ENCODE results near the gene TAS1R1.
A peak's percentile ranks its signal among the peaks of the same experiment; 100 is the strongest.

The TAS1R1 gene

DNA sequence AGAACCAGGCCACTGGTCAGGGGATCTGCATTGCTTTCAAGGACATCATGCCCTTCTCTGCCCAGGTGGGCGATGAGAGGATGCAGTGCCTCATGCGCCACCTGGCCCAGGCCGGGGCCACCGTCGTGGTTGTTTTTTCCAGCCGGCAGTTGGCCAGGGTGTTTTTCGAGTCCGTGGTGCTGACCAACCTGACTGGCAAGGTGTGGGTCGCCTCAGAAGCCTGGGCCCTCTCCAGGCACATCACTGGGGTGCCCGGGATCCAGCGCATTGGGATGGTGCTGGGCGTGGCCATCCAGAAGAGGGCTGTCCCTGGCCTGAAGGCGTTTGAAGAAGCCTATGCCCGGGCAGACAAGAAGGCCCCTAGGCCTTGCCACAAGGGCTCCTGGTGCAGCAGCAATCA lies 19.7 kb downstream of the TAS1R1 start:
- DNase-seq: no peak

DNA sequence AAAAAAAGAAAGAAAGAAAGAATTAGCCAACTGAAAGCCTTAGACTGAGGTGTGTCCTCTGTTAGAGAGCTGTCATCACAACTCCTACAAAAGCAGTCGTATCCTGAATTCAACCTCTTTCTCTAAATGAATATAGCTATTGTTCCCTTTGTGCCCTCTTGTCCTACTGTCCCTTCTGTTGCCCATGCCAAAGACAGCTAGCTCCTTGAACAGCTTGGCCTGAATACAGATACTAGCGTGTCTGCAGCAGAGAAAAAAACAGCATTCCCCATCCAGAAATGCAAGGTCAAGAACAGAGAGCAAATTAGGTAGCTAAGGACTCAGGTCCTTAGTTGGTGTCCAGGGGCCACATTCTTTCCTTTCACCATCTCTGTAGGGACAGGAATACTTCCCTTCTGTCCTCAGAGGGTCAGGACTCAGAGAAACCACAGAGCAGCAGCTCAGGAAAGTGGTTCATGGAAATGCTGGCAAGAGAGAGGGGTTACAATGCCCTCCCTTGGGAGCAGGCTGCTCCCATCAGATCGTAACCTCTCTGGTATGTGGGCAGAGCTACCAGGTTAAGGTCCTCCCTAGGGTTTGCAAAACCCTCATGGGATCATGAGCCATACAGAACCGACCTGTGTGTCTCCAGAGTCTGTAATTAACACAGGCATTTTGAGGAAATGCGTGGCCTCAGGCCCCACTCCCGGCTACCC lies 22.9 kb downstream of the TAS1R1 start:
- DNase-seq: no peak

DNA sequence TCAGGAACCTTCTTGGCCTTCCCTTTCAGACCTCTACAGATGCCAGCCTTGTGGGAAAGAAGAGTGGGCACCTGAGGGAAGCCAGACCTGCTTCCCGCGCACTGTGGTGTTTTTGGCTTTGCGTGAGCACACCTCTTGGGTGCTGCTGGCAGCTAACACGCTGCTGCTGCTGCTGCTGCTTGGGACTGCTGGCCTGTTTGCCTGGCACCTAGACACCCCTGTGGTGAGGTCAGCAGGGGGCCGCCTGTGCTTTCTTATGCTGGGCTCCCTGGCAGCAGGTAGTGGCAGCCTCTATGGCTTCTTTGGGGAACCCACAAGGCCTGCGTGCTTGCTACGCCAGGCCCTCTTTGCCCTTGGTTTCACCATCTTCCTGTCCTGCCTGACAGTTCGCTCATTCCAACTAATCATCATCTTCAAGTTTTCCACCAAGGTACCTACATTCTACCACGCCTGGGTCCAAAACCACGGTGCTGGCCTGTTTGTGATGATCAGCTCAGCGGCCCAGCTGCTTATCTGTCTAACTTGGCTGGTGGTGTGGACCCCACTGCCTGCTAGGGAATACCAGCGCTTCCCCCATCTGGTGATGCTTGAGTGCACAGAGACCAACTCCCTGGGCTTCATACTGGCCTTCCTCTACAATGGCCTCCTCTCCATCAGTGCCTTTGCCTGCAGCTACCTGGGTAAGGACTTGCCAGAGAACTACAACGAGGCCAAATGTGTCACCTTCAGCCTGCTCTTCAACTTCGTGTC lies 23.7 kb downstream of the TAS1R1 start:
- no peak for DNase-seq

DNA sequence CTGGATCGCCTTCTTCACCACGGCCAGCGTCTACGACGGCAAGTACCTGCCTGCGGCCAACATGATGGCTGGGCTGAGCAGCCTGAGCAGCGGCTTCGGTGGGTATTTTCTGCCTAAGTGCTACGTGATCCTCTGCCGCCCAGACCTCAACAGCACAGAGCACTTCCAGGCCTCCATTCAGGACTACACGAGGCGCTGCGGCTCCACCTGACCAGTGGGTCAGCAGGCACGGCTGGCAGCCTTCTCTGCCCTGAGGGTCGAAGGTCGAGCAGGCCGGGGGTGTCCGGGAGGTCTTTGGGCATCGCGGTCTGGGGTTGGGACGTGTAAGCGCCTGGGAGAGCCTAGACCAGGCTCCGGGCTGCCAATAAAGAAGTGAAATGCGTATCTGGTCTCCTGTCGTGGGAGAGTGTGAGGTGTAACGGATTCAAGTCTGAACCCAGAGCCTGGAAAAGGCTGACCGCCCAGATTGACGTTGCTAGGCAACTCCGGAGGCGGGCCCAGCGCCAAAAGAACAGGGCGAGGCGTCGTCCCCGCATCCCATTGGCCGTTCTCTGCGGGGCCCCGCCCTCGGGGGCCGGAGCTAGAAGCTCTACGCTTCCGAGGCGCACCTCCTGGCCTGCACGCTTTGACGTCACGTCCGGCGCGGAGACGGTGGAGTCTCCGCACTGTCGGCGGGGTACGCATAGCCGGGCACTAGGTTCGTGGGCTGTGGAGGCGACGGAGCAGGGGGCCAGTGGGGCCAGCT lies 24.4 kb downstream of the TAS1R1 start, which contains the start of gene ZBTB48:
Gene ZBTB48 (plus strand): TSS at position 621 of the 745 bp plus-strand sequence. CDS start 616 bp downstream, outside the sequence.
- peak; percentile 92 to 96 (median 94) for DNase-seq

DNA sequence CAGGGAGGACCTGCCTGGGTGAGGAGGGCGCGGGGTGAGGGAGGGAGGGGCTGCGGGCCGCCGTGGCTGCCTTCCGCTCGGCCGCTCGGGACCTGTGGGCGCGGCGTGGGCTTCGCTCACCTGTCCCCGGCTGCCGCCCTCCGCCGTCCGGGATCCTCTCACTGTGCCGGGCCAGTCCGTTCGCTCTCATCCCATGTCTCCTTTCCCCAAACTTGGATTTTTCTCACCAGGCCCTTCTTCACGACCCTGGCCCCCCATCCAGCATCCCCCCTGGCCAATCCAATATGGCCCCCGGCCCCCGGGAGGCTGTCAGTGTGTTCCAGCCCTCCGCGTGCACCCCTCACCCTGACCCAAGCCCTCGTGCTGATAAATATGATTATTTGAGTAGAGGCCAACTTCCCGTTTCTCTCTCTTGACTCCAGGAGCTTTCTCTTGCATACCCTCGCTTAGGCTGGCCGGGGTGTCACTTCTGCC lies 25.0 kb downstream of the TAS1R1 start:
- DNase-seq: peak in 1 of 4 experiments; percentile 14

DNA sequence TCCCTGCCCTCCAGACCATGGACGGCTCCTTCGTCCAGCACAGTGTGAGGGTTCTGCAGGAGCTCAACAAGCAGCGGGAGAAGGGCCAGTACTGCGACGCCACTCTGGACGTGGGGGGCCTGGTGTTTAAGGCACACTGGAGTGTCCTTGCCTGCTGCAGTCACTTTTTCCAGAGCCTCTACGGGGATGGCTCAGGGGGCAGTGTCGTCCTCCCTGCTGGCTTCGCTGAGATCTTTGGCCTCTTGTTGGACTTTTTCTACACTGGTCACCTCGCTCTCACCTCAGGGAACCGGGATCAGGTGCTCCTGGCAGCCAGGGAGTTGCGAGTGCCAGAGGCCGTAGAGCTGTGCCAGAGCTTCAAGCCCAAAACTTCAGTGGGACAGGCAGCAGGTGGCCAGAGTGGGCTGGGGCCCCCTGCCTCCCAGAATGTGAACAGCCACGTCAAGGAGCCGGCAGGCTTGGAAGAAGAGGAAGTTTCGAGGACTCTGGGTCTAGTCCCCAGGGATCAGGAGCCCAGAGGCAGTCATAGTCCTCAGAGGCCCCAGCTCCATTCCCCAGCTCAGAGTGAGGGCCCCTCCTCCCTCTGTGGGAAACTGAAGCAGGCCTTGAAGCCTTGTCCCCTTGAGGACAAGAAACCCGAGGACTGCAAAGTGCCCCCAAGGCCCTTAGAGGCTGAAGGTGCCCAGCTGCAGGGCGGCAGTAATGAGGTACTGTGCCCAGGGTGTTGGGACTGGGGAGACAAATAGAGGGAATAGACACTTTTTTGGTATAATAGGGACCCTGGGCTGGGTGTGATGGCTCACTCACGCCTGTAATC lies 25.7 kb downstream of the TAS1R1 start:
- DNase-seq: no peak

DNA sequence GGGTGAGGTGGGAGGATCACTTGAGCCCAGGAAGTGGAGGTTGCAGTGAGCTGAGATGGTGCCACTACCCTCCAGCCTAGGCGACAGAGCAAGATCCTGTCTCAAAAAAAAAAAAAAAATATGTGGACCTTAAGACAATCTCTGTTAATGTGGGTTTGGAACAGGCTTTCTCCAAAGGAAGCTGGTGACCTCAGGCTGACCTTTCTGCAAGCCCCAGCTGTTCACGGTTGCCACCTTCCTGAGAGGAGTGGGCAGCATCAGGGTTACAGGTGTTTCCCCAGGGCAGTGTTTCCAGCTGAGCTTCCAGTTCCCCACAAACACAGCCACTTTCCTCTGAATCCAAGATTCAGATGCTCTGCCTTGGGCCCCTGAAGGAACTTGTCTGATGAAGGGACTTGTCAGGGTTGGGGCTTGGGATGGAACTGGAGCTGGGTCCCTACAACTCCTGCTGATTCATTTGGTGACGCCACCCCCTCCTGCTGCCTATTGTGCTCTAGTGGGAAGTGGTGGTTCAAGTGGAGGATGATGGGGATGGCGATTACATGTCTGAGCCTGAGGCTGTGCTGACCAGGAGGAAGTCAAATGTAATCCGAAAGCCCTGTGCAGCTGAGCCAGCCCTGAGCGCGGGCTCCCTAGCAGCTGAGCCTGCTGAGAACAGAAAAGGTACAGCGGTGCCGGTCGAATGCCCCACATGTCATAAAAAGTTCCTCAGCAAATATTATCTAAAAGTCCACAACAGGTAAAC lies 26.6 kb downstream of the TAS1R1 start:
- DNase-seq: no peak

DNA sequence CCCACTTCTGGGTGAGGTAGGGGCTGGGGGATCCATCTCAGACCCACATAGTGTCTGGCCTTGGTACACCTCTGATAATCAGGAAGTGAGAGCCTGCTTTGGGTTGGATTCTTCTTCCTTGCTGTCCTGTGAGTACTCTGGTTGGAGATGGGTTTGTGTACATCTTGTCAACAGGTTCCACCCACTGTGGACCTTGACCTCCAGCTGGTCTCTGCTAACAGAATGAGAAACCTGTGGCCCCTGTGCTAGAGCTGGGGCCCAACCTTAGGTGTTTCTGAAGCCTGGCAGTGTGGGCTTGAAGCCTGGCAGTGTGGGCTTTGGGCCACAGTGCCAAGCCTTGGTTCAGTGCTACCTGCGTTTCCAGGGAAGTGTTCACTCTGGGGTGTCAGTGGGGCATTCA lies 27.3 kb downstream of the TAS1R1 start:
- no peak for DNase-seq

DNA sequence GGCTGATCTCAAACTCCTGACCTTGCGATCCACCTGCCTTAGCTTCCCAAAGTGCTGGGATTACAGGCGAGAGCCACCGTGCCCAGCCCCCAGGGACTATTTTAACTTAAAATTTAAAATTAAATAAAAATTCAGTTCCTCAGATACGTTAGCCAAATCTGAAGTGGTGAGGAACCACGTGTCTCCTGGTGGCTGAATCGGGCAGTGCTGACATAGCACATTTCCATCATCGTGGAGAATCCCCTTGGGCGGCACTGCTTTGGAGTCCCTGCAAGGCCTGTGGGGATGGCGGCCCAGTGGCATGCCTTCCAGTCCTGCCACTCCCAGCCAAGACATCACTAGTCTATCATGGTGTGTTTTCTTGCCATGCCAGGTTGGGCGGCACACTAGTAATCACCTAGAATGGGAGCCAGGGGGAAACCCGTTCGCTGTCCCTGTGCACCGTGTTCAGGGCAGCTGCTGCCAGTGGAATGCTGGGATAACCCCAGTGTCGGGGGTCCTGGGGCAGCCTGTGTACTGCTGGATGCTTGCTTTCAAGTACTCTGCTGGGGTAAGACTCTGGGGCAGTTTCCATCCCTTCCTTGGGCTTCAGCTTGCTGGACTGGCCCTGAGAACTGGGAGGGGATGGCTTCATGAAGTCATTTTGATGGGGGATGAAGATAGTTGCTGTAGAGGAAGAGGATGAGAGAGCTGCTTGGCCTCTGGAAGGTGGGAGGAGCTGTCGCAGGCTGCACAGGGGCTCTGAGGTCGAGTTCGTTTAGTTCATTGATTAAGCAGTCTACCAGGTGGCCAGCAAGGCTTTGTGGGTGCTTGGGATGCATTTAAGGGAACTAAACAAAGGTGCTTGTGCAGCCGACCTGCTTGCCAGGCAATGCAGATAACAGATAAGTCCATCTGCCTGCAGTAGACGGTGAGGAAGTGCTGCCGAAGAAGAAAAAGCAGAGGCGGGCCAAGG lies 29.3 kb downstream of the TAS1R1 start:
- no peak for DNase-seq

DNA sequence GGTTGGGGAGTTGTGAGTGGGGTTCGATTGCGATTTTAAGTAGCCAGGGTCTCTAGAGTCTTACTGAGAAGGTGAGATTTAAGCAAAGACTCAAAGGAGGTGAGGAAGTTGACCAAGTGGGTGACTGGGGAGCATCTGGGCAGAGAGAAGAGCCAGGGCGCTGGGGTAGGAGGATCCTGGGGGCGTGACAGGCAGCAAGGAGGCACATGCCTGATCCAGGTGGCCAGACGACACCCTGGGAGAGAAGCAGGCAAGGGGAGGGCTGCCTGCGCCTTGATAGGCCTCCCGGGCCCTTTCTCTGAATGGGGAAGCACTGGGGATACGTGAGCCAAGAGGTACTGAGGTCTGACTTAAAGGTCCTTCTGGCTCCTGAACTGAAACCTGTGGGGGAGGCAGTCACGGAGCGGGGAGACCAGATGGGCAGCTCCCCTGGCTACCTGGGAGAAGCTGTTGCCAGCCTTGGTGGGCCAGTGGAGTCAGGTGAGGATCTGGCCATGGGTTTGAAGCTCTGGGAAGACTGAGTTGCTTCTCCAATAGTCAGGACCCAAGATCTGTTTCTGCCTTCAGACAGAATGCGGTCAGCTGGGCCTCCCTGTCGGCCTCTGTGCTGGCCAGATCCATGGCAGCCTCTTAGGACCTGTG lies 30.1 kb downstream of the TAS1R1 start:
- no peak for DNase-seq

DNA sequence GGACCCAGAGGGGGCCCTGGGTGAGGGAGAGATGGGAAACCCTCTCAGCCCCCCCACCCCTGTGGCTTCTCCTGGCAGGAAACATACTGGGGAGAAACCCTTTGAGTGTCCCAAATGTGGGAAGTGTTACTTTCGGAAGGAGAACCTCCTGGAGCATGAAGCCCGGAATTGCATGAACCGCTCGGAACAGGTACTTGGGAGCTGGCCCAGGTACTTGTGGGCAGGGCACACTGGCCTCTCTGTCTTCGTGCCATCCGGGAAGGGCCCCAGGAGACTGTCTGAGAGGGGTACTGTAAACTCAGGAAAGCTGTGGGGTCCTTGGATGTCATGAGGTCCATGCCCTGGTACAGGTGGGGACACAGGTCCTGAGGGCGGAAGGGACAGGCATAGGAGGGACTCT lies 30.7 kb downstream of the TAS1R1 start:
- no peak for DNase-seq

DNA sequence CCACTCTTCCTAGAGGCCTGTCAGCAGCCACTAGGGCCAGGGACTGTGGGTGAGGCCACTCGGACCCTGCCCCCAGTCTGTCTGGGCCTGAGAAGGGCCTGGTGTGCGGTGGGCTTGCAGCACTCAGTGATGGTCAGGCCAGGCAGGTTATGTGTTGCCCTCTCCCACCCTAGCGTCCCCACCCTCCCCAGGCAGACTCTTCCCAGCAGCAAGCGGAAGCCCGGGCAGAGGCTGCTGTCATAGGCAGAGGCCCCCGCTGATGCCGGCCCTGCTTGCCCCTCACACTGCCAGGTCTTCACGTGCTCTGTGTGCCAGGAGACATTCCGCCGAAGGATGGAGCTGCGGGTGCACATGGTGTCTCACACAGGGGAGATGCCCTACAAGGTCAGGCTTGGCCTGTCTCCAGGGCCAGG lies 31.3 kb downstream of the TAS1R1 start:
- DNase-seq: no peak

DNA sequence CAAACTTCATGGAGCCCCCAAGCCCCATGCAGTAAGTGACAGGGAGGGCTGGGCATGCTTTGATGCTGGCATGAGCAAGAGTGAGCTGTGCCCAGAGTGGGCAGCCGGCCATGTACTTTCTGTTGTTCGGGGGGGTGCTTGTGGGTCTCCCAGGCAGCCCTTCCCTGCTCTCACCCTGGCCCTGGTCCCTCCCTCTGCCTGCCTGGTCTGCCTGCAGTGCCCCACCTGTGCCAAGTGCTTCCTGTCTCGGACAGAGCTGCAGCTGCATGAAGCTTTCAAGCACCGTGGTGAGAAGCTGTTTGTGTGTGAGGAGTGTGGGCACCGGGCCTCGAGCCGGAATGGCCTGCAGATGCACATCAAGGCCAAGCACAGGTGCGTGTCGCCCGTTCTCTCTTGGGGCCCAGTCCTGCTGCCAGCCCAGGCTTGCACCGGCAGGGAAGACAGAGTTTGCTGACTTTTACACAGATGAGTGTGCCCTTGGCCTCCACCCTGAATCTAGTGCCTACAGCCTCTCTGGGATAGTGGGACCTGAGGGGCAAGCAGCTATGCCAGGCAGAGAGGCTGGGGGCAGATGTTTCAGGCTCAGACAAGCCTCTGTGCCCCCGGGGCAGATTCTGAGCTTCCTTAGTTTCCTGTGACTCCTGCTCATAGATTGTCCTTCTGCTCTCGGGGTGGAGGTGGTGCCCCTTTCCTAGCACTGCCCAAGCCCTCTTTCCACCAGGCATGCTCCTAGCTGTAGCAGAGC lies 32.3 kb downstream of the TAS1R1 start:
- no peak for DNase-seq

DNA sequence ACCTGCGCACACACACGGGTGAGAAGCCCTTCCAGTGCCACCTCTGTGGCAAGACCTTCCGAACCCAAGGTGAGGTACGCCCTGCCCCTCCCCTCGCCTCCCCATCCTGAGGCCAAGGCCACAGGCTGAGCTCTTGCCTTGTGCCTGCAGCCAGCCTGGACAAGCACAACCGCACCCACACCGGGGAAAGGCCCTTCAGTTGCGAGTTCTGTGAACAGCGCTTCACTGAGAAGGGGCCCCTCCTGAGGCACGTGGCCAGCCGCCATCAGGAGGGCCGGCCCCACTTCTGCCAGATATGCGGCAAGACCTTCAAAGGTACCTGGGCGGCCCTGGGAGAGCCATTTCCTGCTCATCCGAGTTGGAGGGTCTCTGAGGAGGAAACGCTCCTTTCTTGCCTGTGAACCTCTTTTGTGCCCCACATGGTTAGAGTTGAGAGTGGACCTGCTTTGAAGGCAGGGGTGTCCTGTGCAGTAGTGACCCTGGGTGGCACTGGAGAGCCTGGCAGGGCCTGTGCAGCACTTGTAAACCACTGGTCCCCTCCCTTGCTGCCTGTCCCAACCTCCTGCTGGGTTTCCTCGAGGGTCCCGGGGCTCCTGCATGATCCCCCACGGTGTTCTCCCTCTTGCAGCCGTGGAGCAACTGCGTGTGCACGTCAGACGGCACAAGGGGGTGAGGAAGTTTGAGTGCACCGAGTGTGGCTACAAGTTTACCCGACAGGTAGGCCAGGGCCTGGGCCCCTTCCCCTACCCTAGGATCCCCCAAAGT lies 33.2 kb downstream of the TAS1R1 start:
- no peak for DNase-seq

DNA sequence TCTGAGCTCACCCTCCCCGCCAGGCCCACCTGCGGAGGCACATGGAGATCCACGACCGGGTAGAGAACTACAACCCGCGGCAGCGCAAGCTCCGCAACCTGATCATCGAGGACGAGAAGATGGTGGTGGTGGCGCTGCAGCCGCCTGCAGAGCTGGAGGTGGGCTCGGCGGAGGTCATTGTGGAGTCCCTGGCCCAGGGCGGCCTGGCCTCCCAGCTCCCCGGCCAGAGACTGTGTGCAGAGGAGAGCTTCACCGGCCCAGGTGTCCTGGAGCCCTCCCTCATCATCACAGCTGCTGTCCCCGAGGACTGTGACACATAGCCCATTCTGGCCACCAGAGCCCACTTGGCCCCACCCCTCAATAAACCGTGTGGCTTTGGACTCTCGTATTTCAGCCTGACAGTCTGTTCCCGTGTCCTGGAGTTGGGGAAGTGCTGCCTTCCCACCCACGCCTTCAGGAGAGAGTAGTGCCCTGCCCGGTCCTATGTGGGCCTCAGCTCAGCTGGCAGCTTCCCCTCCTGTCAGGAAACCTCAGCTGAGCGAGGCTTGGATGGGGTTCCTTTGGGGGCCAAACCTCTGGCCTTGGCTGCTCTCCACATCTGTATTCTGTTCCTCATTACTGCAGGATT lies 33.9 kb downstream of the TAS1R1 start:
- no peak for DNase-seq

DNA sequence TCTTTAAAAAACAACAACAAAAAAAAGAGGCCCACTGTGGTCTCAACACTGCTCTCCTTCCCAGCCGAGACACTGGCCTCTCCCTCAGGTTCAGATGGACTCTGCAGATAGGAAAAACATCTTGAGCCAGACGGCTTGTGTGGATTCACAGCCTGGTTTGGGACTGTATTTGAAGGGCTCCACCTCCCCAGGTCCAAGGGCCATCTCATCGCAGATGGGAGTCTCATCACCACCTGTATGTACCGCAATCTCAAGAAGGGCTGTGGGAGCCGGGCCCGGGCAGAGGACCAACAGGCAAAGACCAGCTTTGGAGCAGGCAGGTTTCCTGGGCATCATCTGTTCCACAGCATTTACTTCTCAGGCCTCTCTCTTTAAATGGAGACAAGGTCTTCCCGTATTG lies 34.9 kb downstream of the TAS1R1 start:
- DNase-seq: no peak

DNA sequence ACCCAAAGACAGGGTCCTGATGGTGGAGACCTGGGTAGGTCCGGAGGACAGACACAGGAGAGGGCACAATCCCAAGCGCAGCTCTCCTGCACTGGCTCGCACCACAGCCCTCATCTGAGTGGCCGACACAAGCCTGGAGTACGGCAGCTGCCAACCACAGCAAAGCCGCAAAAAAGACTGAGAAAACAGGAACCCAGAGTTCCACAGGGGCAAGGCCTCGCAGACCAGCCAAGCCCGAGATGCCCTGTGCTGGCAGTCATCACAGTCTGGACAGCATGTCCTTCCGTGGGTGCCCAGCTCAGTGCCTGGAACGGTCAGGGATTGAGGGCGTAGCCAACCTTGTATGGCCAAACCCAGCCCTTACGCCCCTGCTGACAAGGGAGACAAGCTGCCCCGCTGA lies 36.1 kb downstream of the TAS1R1 start:
- no peak for DNase-seq

DNA sequence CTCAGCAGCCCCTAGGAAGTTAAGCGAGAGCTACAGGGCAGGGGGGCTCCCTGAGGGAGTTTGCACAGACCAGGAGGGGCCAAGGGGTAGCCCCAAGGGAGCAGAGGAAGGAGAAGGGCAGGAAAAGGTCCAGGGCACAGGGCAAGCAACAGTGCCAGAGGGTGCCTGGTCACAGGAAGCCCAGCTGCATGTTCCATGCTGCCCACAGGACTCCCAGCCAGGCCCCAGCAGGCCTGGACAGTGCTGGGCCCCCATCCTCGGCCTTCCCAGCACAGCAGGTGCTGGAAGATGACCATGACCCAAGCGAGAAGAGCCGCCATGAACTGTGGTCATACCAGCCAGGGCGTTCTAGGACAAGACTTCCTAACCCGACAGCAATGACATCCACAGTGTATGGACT lies 36.5 kb downstream of the TAS1R1 start:
- DNase-seq: no peak
